DOHH2 (cell line): ENCODE measurements around the gene OR51I1.

Source experiments
- EZH2phosphoT487 ChIP-seq: fragments of 200-600 bp; sonication (generic); IDR thresholded peaks from 2 replicates; pipeline ENCODE4 v1.6.1; 2017; ENCODE audit warnings: borderline replicate concordance, mild to moderate bottlenecking, antibody characterized with exemption, low read length, moderate library complexity, mixed read lengths
- TF ChIP-seq, protein P1 (sequence below): fragments of 200-600 bp; sonication (generic); IDR thresholded peaks from one replicate; pipeline ENCODE4 v1.5.1; 2014; ENCODE audit warnings: antibody characterized with exemption, mild to moderate bottlenecking, low read depth, low read length; ENCODE audit not compliant: poor library complexity, severe bottlenecking

DNA sequence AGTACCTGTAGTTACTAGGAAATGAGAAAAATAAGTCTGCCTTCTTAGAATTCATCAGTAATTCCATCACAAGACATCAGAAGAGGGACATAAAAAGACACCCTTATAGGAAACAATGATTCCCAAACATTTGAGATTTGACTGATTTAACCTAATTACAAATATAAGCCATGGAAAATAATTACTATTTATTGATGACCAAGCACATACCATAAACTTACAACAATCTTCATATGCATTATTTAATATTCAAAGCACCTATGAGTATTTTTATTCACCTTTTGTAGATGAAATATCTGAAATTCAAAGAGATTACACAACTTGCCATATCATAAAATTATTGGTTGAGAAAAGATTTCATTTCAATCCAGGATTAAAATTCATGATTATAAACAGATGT is 32.6 kb upstream of the OR51I1 start:
- TF ChIP-seq, protein P1, sequence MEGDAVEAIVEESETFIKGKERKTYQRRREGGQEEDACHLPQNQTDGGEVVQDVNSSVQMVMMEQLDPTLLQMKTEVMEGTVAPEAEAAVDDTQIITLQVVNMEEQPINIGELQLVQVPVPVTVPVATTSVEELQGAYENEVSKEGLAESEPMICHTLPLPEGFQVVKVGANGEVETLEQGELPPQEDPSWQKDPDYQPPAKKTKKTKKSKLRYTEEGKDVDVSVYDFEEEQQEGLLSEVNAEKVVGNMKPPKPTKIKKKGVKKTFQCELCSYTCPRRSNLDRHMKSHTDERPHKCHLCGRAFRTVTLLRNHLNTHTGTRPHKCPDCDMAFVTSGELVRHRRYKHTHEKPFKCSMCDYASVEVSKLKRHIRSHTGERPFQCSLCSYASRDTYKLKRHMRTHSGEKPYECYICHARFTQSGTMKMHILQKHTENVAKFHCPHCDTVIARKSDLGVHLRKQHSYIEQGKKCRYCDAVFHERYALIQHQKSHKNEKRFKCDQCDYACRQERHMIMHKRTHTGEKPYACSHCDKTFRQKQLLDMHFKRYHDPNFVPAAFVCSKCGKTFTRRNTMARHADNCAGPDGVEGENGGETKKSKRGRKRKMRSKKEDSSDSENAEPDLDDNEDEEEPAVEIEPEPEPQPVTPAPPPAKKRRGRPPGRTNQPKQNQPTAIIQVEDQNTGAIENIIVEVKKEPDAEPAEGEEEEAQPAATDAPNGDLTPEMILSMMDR, result no peak
- TF ChIP-seq EZH2phosphoT487, result no peak
